Neural cell (in vitro differentiated cells): ENCODE measurements around the gene PLA2G12B. TPM values are rescaled to one million over a fixed set of nuclear protein-coding genes. Genes with fewer than 3 reads are reported as not detected.

Experiments
- H2AFZ ChIP-seq: fragments of 200-600, 300-800 bp; sonication (generic), shearing (Covaris generic); 2 replicates; pipeline ENCODE4 v1.6.0; 2014; ENCODE audit warnings: low read depth, mild to moderate bottlenecking, antibody characterized with exemption, low read length, moderate library complexity
- H3F3A ChIP-seq: fragments of 200-600 bp; shearing (Covaris generic); 2 replicates; pipeline ENCODE4 v1.6.1; 2016; ENCODE audit warnings: mild to moderate bottlenecking, moderate library complexity, mixed read lengths, antibody characterized with exemption, low read length; ENCODE audit not compliant: insufficient read depth, poor library complexity, severe bottlenecking
- H3K27ac ChIP-seq: fragments of 200-600, 300-800 bp; sonication (generic), shearing (Covaris generic); 2 replicates; pipeline ENCODE4 v1.5.1; 2014; ENCODE audit warnings: mild to moderate bottlenecking, low read length, moderate library complexity
- H3K27me3 ChIP-seq: fragments of 300-800, 200-600 bp; sonication (generic), shearing (Covaris generic); 2 replicates; pipeline ENCODE4 v1.6.0; 2014; ENCODE audit warnings: mild to moderate bottlenecking, low read depth, low read length, moderate library complexity; ENCODE audit not compliant: insufficient read depth
- H3K36me3 ChIP-seq: fragments of 300-800, 200-600 bp; sonication (generic), shearing (Covaris generic); 2 replicates; pipeline ENCODE4 v1.5.1; 2014; ENCODE audit warnings: mild to moderate bottlenecking, antibody characterized with exemption, low read length, moderate library complexity; ENCODE audit not compliant: insufficient read depth
- H3K4me2 ChIP-seq: fragments of 300-800, 200-600 bp; sonication (generic), shearing (Covaris generic); 2 replicates; pipeline ENCODE4 v1.6.0; 2014; ENCODE audit warnings: mild to moderate bottlenecking, low read length
- H3K4me3 ChIP-seq: fragments of 300-800, 200-600 bp; sonication (generic), shearing (Covaris generic); 2 replicates; pipeline ENCODE4 v1.5.1; 2014; ENCODE audit warnings: mild to moderate bottlenecking, low read length, moderate library complexity
- H3K79me2 ChIP-seq: fragments of 200-600 bp; shearing (Covaris generic); replicated peaks from 2 replicates; pipeline ENCODE4 v1.6.0; 2014; ENCODE audit warnings: mild to moderate bottlenecking, low read length, moderate library complexity; ENCODE audit not compliant: insufficient read depth
- H3K9ac ChIP-seq: fragments of 300-800, 200-600 bp; sonication (generic), shearing (Covaris generic); 2 replicates; pipeline ENCODE4 v1.6.1; 2016; ENCODE audit warnings: mild to moderate bottlenecking, low read length, mixed read lengths
- H3K9me2 ChIP-seq: fragments of 200-600 bp; shearing (Covaris generic); 2 replicates; pipeline ENCODE4 v1.6.1; 2016; ENCODE audit warnings: mild to moderate bottlenecking, low read length, mixed read lengths; ENCODE audit not compliant: insufficient read depth
- H3K9me3 ChIP-seq: fragments of 200-600, 300-800 bp; sonication (generic), shearing (Covaris generic); 2 replicates; pipeline ENCODE4 v1.6.1; 2016; ENCODE audit warnings: mild to moderate bottlenecking, mixed run types, low read length, moderate library complexity, mixed read lengths
- H4K20me1 ChIP-seq: fragments of 200-600 bp; shearing (Covaris generic); 2 replicates; pipeline ENCODE4 v1.6.1; 2016; ENCODE audit warnings: mild to moderate bottlenecking, mixed run types; ENCODE audit not compliant: insufficient read depth
- CTCF ChIP-seq: fragments of 450-650 bp; IDR thresholded peaks from 2 replicates; pipeline ENCODE4 v1.5.1; 2014; ENCODE audit warnings: antibody characterized with exemption, mild to moderate bottlenecking, moderate library complexity; ENCODE audit not compliant: poor library complexity, severe bottlenecking
- EP300 ChIP-seq: fragments of 450-650 bp; conservative IDR thresholded peaks from 2 replicates; pipeline ENCODE4 v1.6.1; 2014; ENCODE audit warnings: antibody characterized with exemption, mild to moderate bottlenecking, moderate library complexity; ENCODE audit not compliant: poor library complexity, severe bottlenecking
- EZH2 ChIP-seq: fragments of 200-600, 300-800 bp; shearing (Covaris generic), sonication (generic); IDR thresholded peaks from 2 replicates; pipeline ENCODE4 v1.6.1; 2014; ENCODE audit warnings: antibody characterized with exemption, low read length, borderline replicate concordance, mild to moderate bottlenecking; ENCODE audit not compliant: insufficient read depth, poor library complexity, severe bottlenecking
- MXI1 ChIP-seq: fragments of 450-650 bp; conservative IDR thresholded peaks from 2 replicates; pipeline ENCODE4 v1.6.1; 2014; ENCODE audit warnings: antibody characterized with exemption, mild to moderate bottlenecking; ENCODE audit not compliant: poor library complexity, severe bottlenecking
- POLR2AphosphoS5 ChIP-seq: IDR thresholded peaks from 2 replicates; pipeline ENCODE4 v1.6.1; 2012
- RAD21 ChIP-seq: fragments of 450-650 bp; conservative IDR thresholded peaks from 2 replicates; pipeline ENCODE4 v1.6.1; 2014; ENCODE audit warnings: antibody characterized with exemption, mild to moderate bottlenecking, moderate library complexity
- REST ChIP-seq: IDR thresholded peaks from 2 replicates; pipeline ENCODE4 v1.6.1; 2012; ENCODE audit warnings: borderline replicate concordance
- SMC3 ChIP-seq: fragments of 450-650 bp; conservative IDR thresholded peaks from 2 replicates; pipeline ENCODE4 v1.6.1; 2014; ENCODE audit warnings: antibody characterized with exemption, mild to moderate bottlenecking, moderate library complexity; ENCODE audit not compliant: poor library complexity
- TAF1 ChIP-seq: IDR thresholded peaks from 2 replicates; pipeline ENCODE4 v1.6.1; 2012; ENCODE audit warnings: low read depth
- polyA plus RNA-seq: library from polyadenylated mRNA; depleted of rRNA; stranded (reverse); fragments of >200 nt; gene quantifications from 2 replicates; pipeline ENCODE4 v1.2.3, GENCODE V29; 2014

The PLA2G12B gene
- polyA plus RNA-seq, 1 donor from 2014 or later: not detected

GRCh38 chr10:72952189-72952588 is 2.4 kb downstream of the PLA2G12B start:
- no peak overlapping the region for H3K27ac ChIP-seq
- H2AFZ ChIP-seq: no peak overlapping the region
- no peaks in the 10 kb centered on the region for H3K79me2 ChIP-seq
- H3K4me3 ChIP-seq: no peak overlapping the region
- no peak overlapping the region for H3K9ac ChIP-seq
- H3K27me3 ChIP-seq: no peaks in the 10 kb centered on the region
- no peaks in the 10 kb centered on the region for H3K9me2 ChIP-seq
- H3K9me3 ChIP-seq: no peaks in the 10 kb centered on the region
- TF ChIP-seq RAD21 (no peak), CTCF (no peak), EZH2 (no peak), EP300 (no peak), TAF1 (no peak), SMC3 (no peak), POLR2AphosphoS5 (no peak), MXI1 (no peak), REST (no peak)
- no peaks in the 10 kb centered on the region for H4K20me1 ChIP-seq
- H3F3A ChIP-seq: no peaks in the 10 kb centered on the region
- no peak overlapping the region for H3K4me2 ChIP-seq
- no peaks in the 10 kb centered on the region for H3K36me3 ChIP-seq

GRCh38 chr10:72951760-72952159 is 2.8 kb downstream of the PLA2G12B start:
- Histone ChIP-seq H3K9me2 (no peaks in the 10 kb centered on the region), H3K27ac (no peak overlapping the region), H4K20me1 (no peaks in the 10 kb centered on the region), H3K4me2 (no peak overlapping the region), H2AFZ (no peak overlapping the region), H3K36me3 (no peaks in the 10 kb centered on the region), H3K4me3 (no peak overlapping the region), H3K27me3 (no peaks in the 10 kb centered on the region), H3F3A (no peaks in the 10 kb centered on the region), H3K9me3 (no peaks in the 10 kb centered on the region), H3K79me2 (no peaks in the 10 kb centered on the region), H3K9ac (no peak overlapping the region)
- no peak for TF ChIP-seq MXI1
- TF ChIP-seq CTCF: no peak
- no peak for TF ChIP-seq EZH2
- TF ChIP-seq EP300: no peak
- no peak for TF ChIP-seq TAF1
- no peak for TF ChIP-seq REST
- no peak for TF ChIP-seq POLR2AphosphoS5
- TF ChIP-seq SMC3: no peak
- no peak for TF ChIP-seq RAD21
